GM10266 (cell line): ENCODE measurements around the gene GSTM1.

Experiments
- DNase-seq: peaks from one replicate; pipeline ENCODE4 v3.0.0; 2012; ENCODE audit errors: extremely low spot score
- TF ChIP-seq, protein P1 (sequence below): IDR thresholded peaks from 2 replicates; pipeline ENCODE4 v1.5.1; 2012; ENCODE audit warnings: mild to moderate bottlenecking, low read depth; ENCODE audit not compliant: control insufficient read depth, insufficient read depth; ENCODE audit errors: missing control alignments

GSTM1 gene

DNA sequence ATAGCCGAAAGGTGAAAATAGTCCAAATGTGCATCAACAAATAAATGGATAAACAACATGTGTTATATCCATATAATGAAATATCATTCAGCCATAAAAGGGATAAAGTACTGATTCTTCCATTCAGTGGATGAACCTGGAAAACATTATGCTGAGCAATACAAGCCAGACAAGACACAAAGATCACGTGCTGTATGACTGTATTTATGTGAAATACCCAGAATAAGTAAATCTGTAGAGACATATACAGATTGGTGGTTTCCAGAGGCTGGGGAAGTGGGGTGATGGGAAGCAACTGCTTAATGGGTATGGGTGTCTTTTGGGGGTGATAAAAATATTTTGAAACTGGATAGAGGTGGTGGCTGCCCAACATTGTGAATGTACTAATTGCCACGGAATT is 45.0 kb upstream of the GSTM1 start:
- TF ChIP-seq, protein P1, sequence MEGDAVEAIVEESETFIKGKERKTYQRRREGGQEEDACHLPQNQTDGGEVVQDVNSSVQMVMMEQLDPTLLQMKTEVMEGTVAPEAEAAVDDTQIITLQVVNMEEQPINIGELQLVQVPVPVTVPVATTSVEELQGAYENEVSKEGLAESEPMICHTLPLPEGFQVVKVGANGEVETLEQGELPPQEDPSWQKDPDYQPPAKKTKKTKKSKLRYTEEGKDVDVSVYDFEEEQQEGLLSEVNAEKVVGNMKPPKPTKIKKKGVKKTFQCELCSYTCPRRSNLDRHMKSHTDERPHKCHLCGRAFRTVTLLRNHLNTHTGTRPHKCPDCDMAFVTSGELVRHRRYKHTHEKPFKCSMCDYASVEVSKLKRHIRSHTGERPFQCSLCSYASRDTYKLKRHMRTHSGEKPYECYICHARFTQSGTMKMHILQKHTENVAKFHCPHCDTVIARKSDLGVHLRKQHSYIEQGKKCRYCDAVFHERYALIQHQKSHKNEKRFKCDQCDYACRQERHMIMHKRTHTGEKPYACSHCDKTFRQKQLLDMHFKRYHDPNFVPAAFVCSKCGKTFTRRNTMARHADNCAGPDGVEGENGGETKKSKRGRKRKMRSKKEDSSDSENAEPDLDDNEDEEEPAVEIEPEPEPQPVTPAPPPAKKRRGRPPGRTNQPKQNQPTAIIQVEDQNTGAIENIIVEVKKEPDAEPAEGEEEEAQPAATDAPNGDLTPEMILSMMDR: no peak
- DNase-seq: no peak

- peak; percentile 81 for DNase-seq
- TF ChIP-seq, protein P1: peak; percentile 86
These were observed 44.0 kb upstream of the GSTM1 start for GRCh38 chr1:109643385-109644230.

GRCh38 chr1:109644670-109645069 is 42.9 kb upstream of the GSTM1 start:
- DNase-seq: no peak
- TF ChIP-seq, protein P1: no peak

- no peak for DNase-seq
- TF ChIP-seq, protein P1: peak; percentile 34
These were observed 38.1 kb upstream of the GSTM1 start for GRCh38 chr1:109649491-109649914.

GRCh38 chr1:109650609-109651008 is 37.0 kb upstream of the GSTM1 start:
- no peak for DNase-seq
- TF ChIP-seq, protein P1: no peak

GRCh38 chr1:109652402-109652801 is 35.2 kb upstream of the GSTM1 start:
- TF ChIP-seq, protein P1: no peak
- no peak for DNase-seq

- no peak for DNase-seq
These were observed 34.3 kb upstream of the GSTM1 start for GRCh38 chr1:109653306-109653705.

More at GRCh38 chr1:109653306-109653705, 34.3 kb upstream of the GSTM1 start:
- TF ChIP-seq, protein P1: no peak
